WTC11 (cell line): ENCODE measurements around the gene PTCD3. TPM values are rescaled to one million over a fixed set of nuclear protein-coding genes. Genes with fewer than 3 reads are reported as not detected.

Experiments used
- ATAC-seq: fragments of 200-7000 bp; cut with Tn5 transposase; 2 replicates; pipeline ENCODE4 v1.10.0; 2021; ENCODE audit warnings: mild to moderate bottlenecking, moderate library complexity
- CTCF ChIA-PET: fragments of 300-600 bp; sonication (Branson Sonifier 250); formaldehyde crosslinking; loops from one replicate; lab custom pipeline; 2021; ENCODE audit warnings: antibody characterized with exemption; lab: Charles Lee
- POLR2A ChIA-PET: fragments of 350-600 bp; sonication (Branson Sonifier 250); formaldehyde crosslinking; loops from one replicate; lab custom pipeline; 2021; ENCODE audit warnings: antibody characterized with exemption; lab: Charles Lee
- DNase-seq: peaks from one replicate; pipeline ENCODE4 v3.0.0; 2021; ENCODE audit warnings: low spot score
- H3K27ac Mint-ChIP-seq: 2 replicates; pipeline ENCODE4 v1.8.0; 2021; ENCODE audit warnings: mixed read lengths
- H3K27me3 Mint-ChIP-seq: 2 replicates; pipeline ENCODE4 v1.8.0; 2021; ENCODE audit warnings: low read depth, mild to moderate bottlenecking, moderate library complexity, mixed read lengths
- H3K36me3 Mint-ChIP-seq: 2 replicates; pipeline ENCODE4 v1.8.0; 2021; ENCODE audit warnings: mixed read lengths
- H3K4me1 Mint-ChIP-seq: 2 replicates; pipeline ENCODE4 v1.8.0; 2022; ENCODE audit warnings: mixed read lengths
- H3K4me3 Mint-ChIP-seq: 2 replicates; pipeline ENCODE4 v1.8.0; 2021; ENCODE audit warnings: mild to moderate bottlenecking, moderate library complexity, mixed read lengths
- H3K9me3 Mint-ChIP-seq: 2 replicates; pipeline ENCODE4 v1.8.0; 2021; ENCODE audit warnings: mixed read lengths
- AR ChIP-seq: fragments of 250-450 bp; sonication (Bioruptor Pico); IDR thresholded peaks from 2 replicates; pipeline ENCODE4 v1.9.0; 2021; ENCODE audit warnings: mild to moderate bottlenecking
- ATF6 ChIP-seq: sonication (generic); formaldehyde crosslinking; IDR thresholded peaks from 2 replicates; pipeline ENCODE4 v1.8.1; 2023; ENCODE audit warnings: mild to moderate bottlenecking, missing genetic modification reagents
- CBFB ChIP-seq: sonication (generic); formaldehyde crosslinking; IDR thresholded peaks from 2 replicates; pipeline ENCODE4 v1.8.1; 2022; ENCODE audit warnings: mild to moderate bottlenecking, low read depth, missing genetic modification reagents
- CREM ChIP-seq: sonication (generic); formaldehyde crosslinking; IDR thresholded peaks from 2 replicates; pipeline ENCODE4 v1.8.1; 2022; ENCODE audit warnings: mild to moderate bottlenecking, missing genetic modification reagents, moderate library complexity
- CTCF ChIP-seq: fragments of 200-600 bp; IDR thresholded peaks from 2 replicates; pipeline ENCODE4 v1.8.0; 2022; ENCODE audit warnings: antibody characterized with exemption
- E2F1 ChIP-seq: sonication (generic); formaldehyde crosslinking; IDR thresholded peaks from 2 replicates; pipeline ENCODE4 v1.8.0; 2022; ENCODE audit warnings: mild to moderate bottlenecking, missing genetic modification reagents
- E2F4 ChIP-seq: sonication (generic); formaldehyde crosslinking; IDR thresholded peaks from 2 replicates; pipeline ENCODE4 v1.8.1; 2022; ENCODE audit warnings: low read depth, mild to moderate bottlenecking, moderate library complexity, missing genetic modification reagents, borderline replicate concordance
- FOXP1 ChIP-seq: sonication (generic); formaldehyde crosslinking; IDR thresholded peaks from 2 replicates; pipeline ENCODE4 v1.8.0; 2022; ENCODE audit warnings: missing genetic modification reagents, mild to moderate bottlenecking, moderate library complexity, borderline replicate concordance
- GTF2I ChIP-seq: fragments of 250-450 bp; sonication (Bioruptor Pico); conservative IDR thresholded peaks from 2 replicates; pipeline ENCODE4 v1.4.0; 2021; ENCODE audit warnings: mild to moderate bottlenecking
- HMGA2 ChIP-seq: fragments of 250-450 bp; sonication (Bioruptor Pico); IDR thresholded peaks from 2 replicates; pipeline ENCODE4 v1.4.0; 2021; ENCODE audit warnings: mild to moderate bottlenecking, moderate library complexity
- IRF1 ChIP-seq: sonication (generic); formaldehyde crosslinking; IDR thresholded peaks from 2 replicates; pipeline ENCODE4 v1.8.0; 2023; ENCODE audit warnings: missing genetic modification reagents
- IRF2 ChIP-seq: sonication (generic); formaldehyde crosslinking; IDR thresholded peaks from 2 replicates; pipeline ENCODE4 v1.8.0; 2022; ENCODE audit warnings: low read depth, missing genetic modification reagents, borderline replicate concordance
- JAZF1 ChIP-seq: fragments of 250-450 bp; sonication (Bioruptor Pico); IDR thresholded peaks from 2 replicates; pipeline ENCODE4 v1.9.0; 2021; ENCODE audit warnings: moderate library complexity, mild to moderate bottlenecking, inconsistent platforms
- NFATC4 ChIP-seq: fragments of 250-450 bp; sonication (Bioruptor Pico); IDR thresholded peaks from 2 replicates; pipeline ENCODE4 v1.9.0; 2021; ENCODE audit warnings: mild to moderate bottlenecking
- NR3C1 ChIP-seq: sonication (generic); formaldehyde crosslinking; conservative IDR thresholded peaks from 2 replicates; pipeline ENCODE4 v1.8.1; 2023; ENCODE audit warnings: low read depth, mild to moderate bottlenecking, missing genetic modification reagents
- SMAD4 ChIP-seq: sonication (generic); formaldehyde crosslinking; IDR thresholded peaks from 2 replicates; pipeline ENCODE4 v1.8.0; 2022; ENCODE audit warnings: mild to moderate bottlenecking, missing genetic modification reagents
- TP53 ChIP-seq: sonication (generic); formaldehyde crosslinking; IDR thresholded peaks from 2 replicates; pipeline ENCODE4 v1.8.1; 2023; ENCODE audit warnings: mild to moderate bottlenecking, missing genetic modification reagents
- ZNF138 ChIP-seq: sonication (generic); formaldehyde crosslinking; conservative IDR thresholded peaks from 2 replicates; pipeline ENCODE4 v1.8.1; 2022; ENCODE audit warnings: mild to moderate bottlenecking, moderate library complexity, missing genetic modification reagents
- ZNF219 ChIP-seq: sonication (generic); formaldehyde crosslinking; IDR thresholded peaks from 2 replicates; pipeline ENCODE4 v1.8.0; 2023; ENCODE audit warnings: missing genetic modification reagents, mild to moderate bottlenecking, borderline replicate concordance
- ZNF317 ChIP-seq: sonication (generic); formaldehyde crosslinking; IDR thresholded peaks from 2 replicates; pipeline ENCODE4 v1.8.1; 2023; ENCODE audit warnings: low read depth, mild to moderate bottlenecking, moderate library complexity, missing genetic modification reagents, borderline replicate concordance
- ZNF512 ChIP-seq: sonication (generic); formaldehyde crosslinking; IDR thresholded peaks from 2 replicates; pipeline ENCODE4 v1.8.1; 2022; ENCODE audit warnings: missing genetic modification reagents, borderline replicate concordance
- total RNA-seq: library from RNA; stranded (reverse); gene quantifications from 3 replicates; pipeline ENCODE4 v1.2.3, GENCODE V29; 2021

The PTCD3 gene
- total RNA-seq, 1 experiment from 2014 or later, result 192 TPM

GRCh38 chr2:86074256-86074655, 31.8 kb upstream of the PTCD3 start:
- DNase-seq (no peak), ATAC-seq (no peak)
- TF ChIP-seq ZNF317 (CRISPR knock-in tag) (0 out of 2 replicates have a peak, but pooled peaks have one; percentile 63), ZNF219 (no peak)
- POLR2A ChIA-PET, result no interaction called here
- Mint-ChIP-seq H3K36me3 (peaks cover 70% of the 10 kb centered on the region), H3K9me3 (no peaks in the 10 kb centered on the region), H3K27me3 (no peaks in the 10 kb centered on the region), H3K27ac (no peak overlapping the region), H3K4me1 (no peaks in the 10 kb centered on the region), H3K4me3 (no peak overlapping the region)
- CTCF ChIA-PET, result no interaction called here

- CTCF ChIA-PET, result no interaction called here
- H3K27me3 Mint-ChIP-seq, result no peaks in the 10 kb centered on the region
These were observed 31.2 kb upstream of the PTCD3 start for GRCh38 chr2:86074811-86075210.

More at GRCh38 chr2:86074811-86075210, 31.2 kb upstream of the PTCD3 start:
- Mint-ChIP-seq H3K9me3 (no peaks in the 10 kb centered on the region), H3K27ac (no peak overlapping the region), H3K4me3 (no peak overlapping the region), H3K36me3 (peaks cover 67% of the 10 kb centered on the region), H3K4me1 (no peaks in the 10 kb centered on the region)
- no peak for TF ChIP-seq IRF2 (CRISPR knock-in tag)
- no peak for TF ChIP-seq CBFB
- no peak for TF ChIP-seq JAZF1 (CRISPR knock-in tag)
- TF ChIP-seq NFATC4, result no peak
- TF ChIP-seq ZNF138 (CRISPR knock-in tag), result no peak
- no peak for TF ChIP-seq CREM (CRISPR knock-in tag)
- no peak for TF ChIP-seq GTF2I (CRISPR knock-in tag)
- no peak for TF ChIP-seq ZNF512 (CRISPR knock-in tag)
- TF ChIP-seq E2F4, result no peak
- TF ChIP-seq NR3C1 (CRISPR knock-in tag), result no peak
- no peak for TF ChIP-seq TP53 (CRISPR knock-in tag)
- TF ChIP-seq IRF1 (CRISPR knock-in tag), result no peak
- TF ChIP-seq HMGA2 (CRISPR knock-in tag), result no peak
- TF ChIP-seq CTCF, result no peak
- no peak for TF ChIP-seq SMAD4
- TF ChIP-seq ATF6 (CRISPR knock-in tag), result no peak
- no peak for TF ChIP-seq FOXP1 (CRISPR knock-in tag)
- no peak for TF ChIP-seq E2F1 (CRISPR knock-in tag)
- no peak for TF ChIP-seq AR (CRISPR knock-in tag)
- ATAC-seq (no peak), DNase-seq (no peak)
- POLR2A ChIA-PET, result no interaction called here
